Measurements from ENCODE around the gene RNU7-1. TPM values are rescaled to one million over a fixed set of nuclear protein-coding genes. Genes with fewer than 3 reads are reported as not detected.

RNU7-1 gene
- total RNA-seq, 4 donors from 2014 or later, result not detected

DNA sequence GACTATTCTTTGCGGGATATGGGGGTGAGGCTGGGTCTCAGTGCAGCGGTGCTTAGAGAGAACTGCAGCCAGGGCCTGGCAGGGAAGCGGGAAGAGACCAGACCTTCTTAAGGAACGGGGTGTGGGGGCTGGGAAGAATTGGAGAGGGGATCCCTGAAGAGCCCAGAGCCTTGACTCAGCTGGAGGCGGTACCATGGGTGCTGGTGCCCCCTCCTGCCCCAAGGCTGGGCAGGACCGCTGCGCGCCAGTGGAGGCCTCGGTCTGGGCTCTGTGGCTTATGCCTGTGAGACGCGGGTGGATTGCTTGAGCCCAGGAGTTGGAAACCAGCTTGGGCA, 1.3 kb upstream of the RNU7-1 start:
- Histone ChIP-seq H3K27ac (peak overlapping the region; percentile 97), H3K9me3 (no peaks in the 10 kb centered on the region), H3K36me3 (peaks cover 13% of the 10 kb centered on the region), H3K4me1 (peaks cover 48% of the 10 kb centered on the region), H3K27me3 (no peaks in the 10 kb centered on the region), H3K4me3 (no peak overlapping the region)
- no peak for DNase-seq (ENCODE audit: low spot score in 2 of 2)
- 89% methylated on average over 11 of the region's 11 CpGs for WGBS
- no peak for TF ChIP-seq POLR2A (IDR thresholded peaks at IDR 0.05)
- peak in 1 of 3 donors; percentile 9 for TF ChIP-seq POLR2AphosphoS5 (IDR thresholded peaks at IDR 0.05)
- TF ChIP-seq EP300 (IDR thresholded peaks at IDR 0.05), result no peak
- TF ChIP-seq CTCF (IDR thresholded peaks at IDR 0.05), result no peak

DNA sequence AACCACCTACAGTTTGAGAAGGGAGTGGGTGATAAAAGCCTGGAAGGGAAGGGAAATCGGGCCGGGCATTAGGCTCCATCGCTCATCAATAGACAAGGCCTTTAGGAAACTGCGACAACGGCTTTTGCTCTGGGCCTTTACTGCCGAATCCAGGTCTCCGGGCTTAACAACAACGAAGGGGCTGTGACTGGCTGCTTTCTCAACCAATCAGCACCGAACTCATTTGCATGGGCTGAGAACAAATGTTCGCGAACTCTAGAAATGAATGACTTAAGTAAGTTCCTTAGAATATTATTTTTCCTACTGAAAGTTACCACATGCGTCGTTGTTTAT, 261 bp upstream of the RNU7-1 start:
- Histone ChIP-seq H3K9me3 (no peaks in the 10 kb centered on the region), H3K4me1 (peaks cover 41% of the 10 kb centered on the region), H3K27me3 (no peaks in the 10 kb centered on the region), H3K4me3 (peak overlapping the region; percentile 69), H3K27ac (peak overlapping the region; percentile 97), H3K36me3 (peaks cover 13% of the 10 kb centered on the region)
- DNase-seq (ENCODE audit: low spot score in 2 of 2), result peak in 1 of 2 donors; percentile 93
- no peak for TF ChIP-seq POLR2A (IDR thresholded peaks at IDR 0.05)
- 0% methylated on average over 13 of the region's 13 CpGs for WGBS

GRCh38 chr12:6944381-6945186, 968 bp downstream of the RNU7-1 start:
- Histone ChIP-seq H3K27ac (peak overlapping the region; percentile 97), H3K36me3 (peaks cover 13% of the 10 kb centered on the region), H3K4me1 (peaks cover 34% of the 10 kb centered on the region), H3K9me3 (no peaks in the 10 kb centered on the region), H3K27me3 (no peaks in the 10 kb centered on the region), H3K4me3 (peak overlapping the region; percentile 69)
- DNase-seq (ENCODE audit: low spot score in 2 of 2), result peak; percentile 97
- TF ChIP-seq CTCF (IDR thresholded peaks at IDR 0.05) (peak; percentile 84 to 85), POLR2AphosphoS5 (IDR thresholded peaks at IDR 0.05) (peak; percentile 36 to 84 (median 51)), EP300 (IDR thresholded peaks at IDR 0.05) (no peak), POLR2A (IDR thresholded peaks at IDR 0.05) (peak; percentile 40 to 49)
- WGBS, result 2% methylated on average over 48 of the region's 48 CpGs

DNA sequence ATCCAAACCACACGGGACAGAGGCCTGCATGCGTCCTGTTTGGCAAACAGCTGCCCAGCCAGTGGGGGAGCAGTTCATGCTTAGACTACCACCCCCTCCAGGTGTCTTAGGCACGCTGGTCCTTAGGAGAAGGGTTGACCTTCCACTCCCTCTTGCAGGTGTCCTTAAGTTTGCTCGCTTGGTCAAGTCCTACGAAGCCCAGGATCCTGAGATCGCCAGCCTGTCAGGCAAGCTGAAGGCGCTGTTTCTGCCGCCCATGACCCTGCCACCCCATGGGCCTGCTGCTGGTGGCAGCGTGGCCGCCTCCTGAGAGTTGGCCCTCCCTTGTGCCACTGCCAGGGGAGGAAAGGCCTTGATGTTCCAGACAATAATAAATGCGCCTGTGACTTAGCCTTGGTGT, 2.0 kb downstream of the RNU7-1 start:
- Histone ChIP-seq H3K4me1 (peaks cover 38% of the 10 kb centered on the region), H3K4me3 (peak overlapping the region; percentile 47), H3K36me3 (peaks cover 13% of the 10 kb centered on the region), H3K27me3 (no peaks in the 10 kb centered on the region), H3K9me3 (no peaks in the 10 kb centered on the region), H3K27ac (peak overlapping the region; percentile 79)
- WGBS, result 74% methylated on average over 9 of the region's 11 CpGs
- TF ChIP-seq POLR2AphosphoS5 (IDR thresholded peaks at IDR 0.05), result no peak
- no peak for TF ChIP-seq POLR2A (IDR thresholded peaks at IDR 0.05)
- TF ChIP-seq EP300 (IDR thresholded peaks at IDR 0.05), result no peak
- no peak for DNase-seq (ENCODE audit: low spot score in 2 of 2)

DNA sequence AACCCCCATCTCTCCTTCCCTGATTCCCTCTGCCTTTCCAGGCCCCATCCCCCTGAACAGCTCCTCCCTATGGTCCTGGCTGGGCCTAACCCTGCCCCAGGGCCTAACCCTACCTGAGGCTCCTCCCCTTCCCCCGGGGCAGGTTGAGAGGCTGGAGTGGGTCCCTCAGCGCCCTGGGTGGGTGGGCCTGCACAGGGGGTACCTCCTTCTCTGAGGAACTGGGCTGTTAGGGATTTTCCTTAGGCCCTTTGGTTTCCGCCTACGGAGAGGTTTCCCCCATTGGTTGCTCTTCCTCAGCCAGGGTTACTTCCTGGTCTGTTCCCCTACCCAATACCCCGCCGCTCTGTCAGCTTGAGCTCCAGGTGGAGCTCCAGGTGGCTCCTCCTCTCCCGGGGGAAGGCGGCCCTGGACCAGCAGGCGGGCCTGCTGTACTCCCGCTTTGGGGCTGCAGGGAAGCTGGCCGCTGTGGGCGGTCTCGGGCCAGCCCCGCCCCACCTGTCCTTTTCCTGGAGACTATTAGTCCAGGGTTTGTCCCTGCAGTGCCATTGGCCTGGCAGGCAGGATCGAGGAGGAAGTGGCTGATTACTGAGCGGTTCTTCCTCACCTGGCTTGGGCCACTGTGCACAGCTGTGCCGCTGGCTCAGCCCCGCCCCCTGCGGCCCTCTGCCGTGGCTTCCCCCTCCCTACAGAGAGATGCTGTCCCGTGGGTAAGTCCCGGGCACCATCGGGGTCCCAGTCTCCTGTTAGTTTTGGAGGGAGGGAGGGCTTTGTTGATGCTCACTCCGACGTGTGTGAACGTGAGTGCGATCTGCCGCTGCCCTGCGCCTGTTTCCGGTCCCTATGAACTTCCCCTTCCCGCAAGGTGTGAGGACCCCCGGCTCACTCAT, 2.7 kb downstream of the RNU7-1 start:
- 31% methylated on average over 19 of the region's 32 CpGs for WGBS
- DNase-seq (ENCODE audit: low spot score in 2 of 2), result peak in 1 of 2 donors; percentile 87
- H3K36me3 ChIP-seq, result peaks cover 9% of the 10 kb centered on the region
- H3K27me3 ChIP-seq, result no peaks in the 10 kb centered on the region
- H3K27ac ChIP-seq, result peak overlapping the region; percentile 79
- peak overlapping the region; percentile 47 for H3K4me3 ChIP-seq
- peaks cover 42% of the 10 kb centered on the region for H3K4me1 ChIP-seq
- TF ChIP-seq POLR2AphosphoS5 (IDR thresholded peaks at IDR 0.05) (peak in 1 of 3 donors; percentile 74), EP300 (IDR thresholded peaks at IDR 0.05) (no peak)
- no peaks in the 10 kb centered on the region for H3K9me3 ChIP-seq

GRCh38 chr12:6946920-6947374, 3.3 kb downstream of the RNU7-1 start:
- 45% methylated on average over 8 of the region's 8 CpGs for WGBS
- H3K36me3 ChIP-seq, result peaks cover 3% of the 10 kb centered on the region
- H3K27ac ChIP-seq, result peak overlapping the region; percentile 79
- no peak for TF ChIP-seq POLR2A (IDR thresholded peaks at IDR 0.05)
- H3K27me3 ChIP-seq, result no peaks in the 10 kb centered on the region
- no peaks in the 10 kb centered on the region for H3K9me3 ChIP-seq
- DNase-seq (ENCODE audit: low spot score in 2 of 2), result no peak
- H3K4me1 ChIP-seq, result peaks cover 42% of the 10 kb centered on the region
- H3K4me3 ChIP-seq, result peak overlapping the region; percentile 47

GRCh38 chr12:6947615-6948014, 4.0 kb downstream of the RNU7-1 start:
- Histone ChIP-seq H3K4me1 (peaks cover 41% of the 10 kb centered on the region), H3K36me3 (peaks cover 3% of the 10 kb centered on the region), H3K9me3 (no peaks in the 10 kb centered on the region), H3K27me3 (no peaks in the 10 kb centered on the region), H3K27ac (no peak overlapping the region), H3K4me3 (no peak overlapping the region)
- DNase-seq (ENCODE audit: low spot score in 2 of 2), result no peak
- WGBS, result 84% methylated on average over 8 of the region's 8 CpGs
- no peak for TF ChIP-seq POLR2AphosphoS5 (IDR thresholded peaks at IDR 0.05)
- TF ChIP-seq EP300 (IDR thresholded peaks at IDR 0.05), result no peak
- TF ChIP-seq POLR2A (IDR thresholded peaks at IDR 0.05), result no peak
- no peak for TF ChIP-seq CTCF (IDR thresholded peaks at IDR 0.05)
